ENCODE data around the gene NDUFV2.

DNA sequence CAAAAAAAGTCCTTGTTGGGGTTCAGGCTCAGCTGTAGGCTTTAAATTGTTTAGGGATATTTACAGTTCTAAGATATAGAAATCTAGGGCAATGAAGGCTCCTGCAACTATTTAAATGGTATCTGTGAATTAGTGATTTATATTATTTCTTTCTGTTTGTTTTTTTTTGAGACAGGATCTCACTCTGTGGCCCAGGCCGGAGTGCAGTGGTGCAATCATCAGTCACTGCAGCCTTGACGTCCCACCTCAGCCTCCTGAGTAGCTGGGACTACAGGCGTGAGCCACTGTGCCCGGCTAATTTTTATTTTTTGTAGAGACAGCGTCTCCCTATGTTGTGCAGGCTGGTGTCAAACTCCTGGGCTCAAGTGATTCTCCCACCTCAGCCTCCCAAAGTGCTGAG lies 32.3 kb upstream of the NDUFV2 start:
- TF ChIP-seq MLX (CRISPR knock-in tag; IDR thresholded peaks at IDR 0.05), result no peak
- TF ChIP-seq RARA (CRISPR knock-in tag; IDR thresholded peaks at IDR 0.05), result no peak
- no peak for TF ChIP-seq ESRRA (CRISPR knock-in tag; IDR thresholded peaks at IDR 0.05; ENCODE audit: low read depth)
- TF ChIP-seq, protein P1, sequence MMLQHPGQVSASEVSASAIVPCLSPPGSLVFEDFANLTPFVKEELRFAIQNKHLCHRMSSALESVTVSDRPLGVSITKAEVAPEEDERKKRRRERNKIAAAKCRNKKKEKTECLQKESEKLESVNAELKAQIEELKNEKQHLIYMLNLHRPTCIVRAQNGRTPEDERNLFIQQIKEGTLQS (CRISPR knock-in tag; IDR thresholded peaks at IDR 0.05), result no peak
- no peak for TF ChIP-seq U2AF1 (optimal IDR thresholded peaks at IDR 0.05; ENCODE audit: low read depth, low read length)
- no peak for TF ChIP-seq ZNF572 (CRISPR knock-in tag; IDR thresholded peaks at IDR 0.05)
